GM10266 (cell line): ENCODE results near the gene OR4X1.
"Not testable (repeated sequence)": the region's sequence is repeated elsewhere in the genome, so short reads cannot be mapped to it uniquely, and the experiment has no call there.

Experiments used
- DNase-seq: peaks from one replicate; pipeline ENCODE4 v3.0.0; 2012; ENCODE audit errors: extremely low spot score
- CTCF ChIP-seq: IDR thresholded peaks from 2 replicates; pipeline ENCODE4 v1.5.1; 2012; ENCODE audit warnings: mild to moderate bottlenecking, low read depth; ENCODE audit not compliant: control insufficient read depth, insufficient read depth; ENCODE audit errors: missing control alignments

Gene OR4X1

GRCh38 chr11:48263423-48263911 is at the start of gene OR4X1:
Gene OR4X1, plus strand, starts transcription at chr11:48263861. Its CDS starts 0 bp downstream, at chr11:48263861.
- TF ChIP-seq CTCF: no peak
- DNase-seq: no peak

- no peak for DNase-seq
- no peak for TF ChIP-seq CTCF
These were observed 47.2 kb upstream of the OR4X1 start, which contains the start of gene OR4B1 for GRCh38 chr11:48216510-48216909. Gene OR4B1, plus strand, starts transcription at chr11:48216810. Its CDS starts 0 bp downstream, at chr11:48216810.

- no peak for TF ChIP-seq CTCF
- DNase-seq: no peak
These were observed 34.9 kb upstream of the OR4X1 start for GRCh38 chr11:48228761-48229160.

GRCh38 chr11:48230057-48230456 is 33.6 kb upstream of the OR4X1 start:
- not testable (repeated sequence) for DNase-seq

GRCh38 chr11:48237727-48238126 is 25.9 kb upstream of the OR4X1 start:
- no peak for DNase-seq
- TF ChIP-seq CTCF: no peak

- no peak for DNase-seq
- TF ChIP-seq CTCF: no peak
These were observed 21.2 kb upstream of the OR4X1 start for GRCh38 chr11:48242501-48242900.

GRCh38 chr11:48244804-48245203 is 18.9 kb upstream of the OR4X1 start, which contains the start of gene OR4X2:
Gene OR4X2, plus strand, starts transcription at chr11:48245104. Its CDS starts 0 bp downstream, at chr11:48245104.
- TF ChIP-seq CTCF: no peak
- DNase-seq: no peak

GRCh38 chr11:48248902-48249301 is 14.8 kb upstream of the OR4X1 start:
- no peak for TF ChIP-seq CTCF
- no peak for DNase-seq
